Heart left ventricle (tissue), 16 donors: ENCODE data around the gene ITGAX. TPM values are rescaled to one million over a fixed set of nuclear protein-coding genes. Genes with fewer than 3 reads are reported as not detected.

ENCODE experiments used
- ATAC-seq, 4 donors: fragments of 200-7000 bp; cut with Tn5 transposase; one replicate each; pipeline ENCODE4 v1.9.1; 2020 to 2022; ENCODE audit warnings: moderate library complexity in 4 of 4, mild to moderate bottlenecking in 3 of 4, moderate number of reproducible peaks in 1 of 4
- DNase-seq, 5 donors: peaks; one replicate each; pipeline ENCODE4 v3.0.0-alpha.2; 2020
- H3K27ac ChIP-seq, 12 donors: fragments of 200-600 bp; sonication (generic) in 4 of 12; one replicate each; pipeline versions ENCODE4 v1.5.0 to v1.8.0; 2016 to 2022; ENCODE audit warnings: mild to moderate bottlenecking in 2 of 12
- H3K27me3 ChIP-seq, 9 donors: fragments of 200-600 bp; sonication (generic) in 2 of 9; one replicate each; pipeline versions ENCODE4 v1.5.1 to v1.8.0; 2016 to 2022; ENCODE audit warnings: mild to moderate bottlenecking in 3 of 9
- H3K36me3 ChIP-seq, 9 donors: fragments of 200-600 bp; sonication (generic) in 2 of 9; one replicate each; pipeline versions ENCODE4 v1.5.0 to v1.8.0; 2018 to 2022; ENCODE audit warnings: mild to moderate bottlenecking in 2 of 9
- H3K4me1 ChIP-seq, 12 donors: fragments of 200-600 bp; sonication (generic) in 4 of 12; one replicate each; pipeline versions ENCODE4 v1.5.0 to v1.8.0; 2016 to 2022; ENCODE audit warnings: mild to moderate bottlenecking in 3 of 12
- H3K4me3 ChIP-seq, 12 donors: fragments of 200-600 bp; sonication (generic) in 4 of 12; one replicate each; pipeline versions ENCODE4 v1.5.0 to v1.8.0; 2017 to 2022; ENCODE audit warnings: mild to moderate bottlenecking in 9 of 12, moderate library complexity in 4 of 12
- H3K9me3 ChIP-seq, 12 donors: fragments of 200-600 bp; sonication (generic) in 4 of 12; one replicate each; pipeline versions ENCODE4 v1.5.0 to v1.8.0; 2016 to 2022; ENCODE audit warnings: mild to moderate bottlenecking in 1 of 12
- POLR2A ChIP-seq, 2 donors: fragments of 450-650 bp; IDR thresholded peaks; one replicate each; pipeline ENCODE4 v1.6.1; 2017; ENCODE audit warnings: antibody characterized with exemption in 2 of 2, mild to moderate bottlenecking in 2 of 2, moderate library complexity in 2 of 2
- WGBS, 4 donors: extraction: QIAGEN DNeasy Blood & Tissue Kit in 2 of 4; methylation state at CpG; one replicate each; pipeline versions ENCODE4 v1.1.5 to v1.1.7; 2013 to 2018; 5-methylcytosine and 5-hydroxymethylcytosine counted together
- intact Hi-C, 10 donors: fragments of 100-400 bp; cut with DNase I; formaldehyde crosslinking; loops; one replicate each; pipeline versions ENCODE4 v1.11.1 to v1.14.2; 2022
- polyA plus RNA-seq, 2 donors: library from polyadenylated mRNA; stranded (reverse); fragments of 200-250 nt; gene quantifications; one replicate each; pipeline ENCODE4 v1.2.3, GENCODE V29; 2013
- total RNA-seq, 9 donors: library from RNA; depleted of rRNA in 2 of 9; stranded (reverse); fragments of >200 nt in 2 of 9; fragmentation: NEBNext Ultra II Directional in 3 of 9; extraction: Animal tissue kit (Norgen Biotek cat#: 25700) in 3 of 9; gene quantifications; one replicate each; pipeline versions ENCODE4 v1.1.0 to v1.2.4, GENCODE V29; 2016 to 2023
- TF ChIP-seq, protein P1 (sequence below), 12 donors: fragments of 200-600 bp; sonication (generic) in 4 of 12; IDR thresholded peaks; one replicate each; pipeline versions ENCODE4 v1.5.0 to v1.8.0; 2018 to 2022; ENCODE audit warnings: antibody characterized with exemption in 12 of 12, mild to moderate bottlenecking in 5 of 12
- donor health status: ischemic (EF 13 %, LVEDD 7.1; RV severe dilation, severe dysfunction).
- donor health status: healthy with polysubstance abuse.
- donor health status: DM: no; HTN: yes; CAD: no.
- donor health status: DM: no; HTN: no; CAD: no.
- donor health status: ischemic (EF 25% LVEDD 6.9; RV normal size, moderate dysfunction).
- donor health status: ischemic (EF 25% LVEDD 5.7; RV mildly dilated, moderate dysfunction).
- donor health status: healthy.
- donor health status: DM: yes; HTN: yes; CAD: no.
- donor health status: ischemic (EF 35%, LVEDD 5.7; RV mildly dilated, moderate dysfunction).
- donor health status: nonischemic (EF 11% LVEDD 7.7; RV severe dilation, severe dysfunction).
- donor health status: DM: yes; HTN: yes; CAD: no.
- donor health status: PGD.
- donor health status: ischemic (EF 29% LVEDD 5.4; RV normal size, mild dysfunction).
- donor health status: nonischemic (EF 23%, LVEDD 6.1; RV moderate dilation, normal function).

ITGAX gene
- total and polyA plus RNA-seq, 11 donors: 0.73 to 52.7 (median 2.0) TPM

DNA sequence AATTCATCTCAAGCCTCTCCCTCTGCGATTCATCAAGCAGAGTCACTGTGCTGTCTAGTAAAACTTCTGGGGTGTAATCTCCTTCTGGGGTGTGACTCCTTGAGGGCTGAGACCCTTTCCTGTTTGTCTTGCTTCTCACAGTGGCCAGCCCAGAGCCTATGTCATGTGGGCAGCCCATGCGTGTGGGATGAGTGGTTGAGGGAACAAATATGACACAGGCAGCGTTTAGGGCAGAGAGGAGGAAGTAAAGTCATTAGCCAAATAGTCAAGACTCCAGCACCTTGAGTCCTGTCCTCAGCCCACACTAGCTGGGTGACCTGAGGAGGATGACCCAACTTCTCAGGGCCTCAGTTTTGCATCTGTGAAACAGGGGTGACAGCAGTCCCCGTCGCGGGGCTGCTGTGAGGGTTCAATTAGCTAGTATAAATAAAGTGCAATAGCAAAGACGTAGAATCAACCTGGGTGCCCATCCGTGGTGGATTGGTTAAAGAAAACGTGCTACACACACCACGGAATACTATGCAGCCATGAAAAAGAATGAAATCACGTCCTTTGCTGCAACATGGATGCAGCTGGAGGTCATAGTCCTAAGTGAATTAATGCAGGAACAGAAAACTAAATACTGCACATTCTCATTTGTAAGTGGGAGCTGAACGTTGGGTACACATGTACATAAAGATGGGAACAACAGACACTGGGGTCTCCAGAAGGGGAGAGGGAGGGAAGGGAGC, 4.5 kb upstream of the ITGAX start:
- WGBS, 4 donors: 77 to 83% (median 80%) methylated on average over 12 of the region's 12 CpGs
- intact Hi-C loops: no loop called here
- DNase-seq: peak in 1 of 5 donors; percentile 23

DNA sequence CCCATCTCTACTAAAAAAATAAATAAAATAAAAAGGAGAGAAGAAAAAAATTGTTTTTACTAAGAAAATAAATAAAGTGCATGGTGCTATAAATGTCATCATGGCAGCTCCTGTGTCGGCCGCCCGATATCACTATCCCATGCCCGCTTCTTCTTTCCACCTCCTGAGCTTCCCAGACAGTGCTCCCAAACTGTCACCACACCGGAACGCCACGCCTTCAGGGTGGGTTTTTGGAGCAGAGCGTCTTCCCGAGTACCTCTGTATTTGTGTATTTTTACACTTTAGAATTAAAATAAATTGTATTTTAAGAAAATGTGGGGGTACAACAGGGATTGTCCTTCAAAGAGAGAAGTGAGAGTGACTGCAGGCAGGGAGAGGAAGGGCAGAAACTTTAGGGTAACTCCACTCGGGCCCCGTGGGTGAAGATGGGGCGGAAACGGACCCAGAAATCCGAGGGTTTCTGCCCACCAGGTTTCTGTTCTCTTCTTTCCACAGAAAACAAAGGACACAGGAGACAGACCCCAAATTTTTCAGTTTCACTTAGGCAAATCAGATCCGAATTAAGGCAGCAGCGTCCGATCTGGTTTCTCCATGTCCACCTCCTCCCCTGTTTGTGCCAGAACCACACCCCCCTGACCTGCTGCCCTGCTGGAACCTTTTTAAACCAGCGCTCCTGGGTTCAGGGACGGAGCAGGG, 3.6 kb upstream of the ITGAX start:
- peak overlapping the region in 1 of 12 donors; percentile 34 for H3K4me3 ChIP-seq
- no peak for TF ChIP-seq POLR2A (IDR thresholded peaks at IDR 0.05)
- peak overlapping the region in 3 of 12 donors; percentile 52 to 94 (median 72) for H3K27ac ChIP-seq
- intact Hi-C loops: no loop called here
- H3K36me3 ChIP-seq: no peaks in the 10 kb centered on the region
- DNase-seq (peak in 1 of 5 donors; percentile 2), ATAC-seq (no peak)
- no peaks in the 10 kb centered on the region for H3K9me3 ChIP-seq
- H3K4me1 ChIP-seq: peaks cover 0 to 59% (median 0%) of the 10 kb centered on the region in 12 donors
- 72 to 79% (median 76%) methylated on average over 19 of the region's 19 CpGs for WGBS, 4 donors
- no peaks in the 10 kb centered on the region for H3K27me3 ChIP-seq

More for the DNA sequence above, 4.5 kb upstream of the ITGAX start:
- Histone ChIP-seq H3K9me3 (no peaks in the 10 kb centered on the region), H3K4me1 (peaks cover 0 to 54% (median 0%) of the 10 kb centered on the region in 12 donors), H3K27ac (peak overlapping the region in 1 of 12 donors; percentile 94), H3K27me3 (no peaks in the 10 kb centered on the region), H3K36me3 (no peaks in the 10 kb centered on the region), H3K4me3 (no peak overlapping the region)
- TF ChIP-seq POLR2A (IDR thresholded peaks at IDR 0.05): no peak
- TF ChIP-seq, protein P1, sequence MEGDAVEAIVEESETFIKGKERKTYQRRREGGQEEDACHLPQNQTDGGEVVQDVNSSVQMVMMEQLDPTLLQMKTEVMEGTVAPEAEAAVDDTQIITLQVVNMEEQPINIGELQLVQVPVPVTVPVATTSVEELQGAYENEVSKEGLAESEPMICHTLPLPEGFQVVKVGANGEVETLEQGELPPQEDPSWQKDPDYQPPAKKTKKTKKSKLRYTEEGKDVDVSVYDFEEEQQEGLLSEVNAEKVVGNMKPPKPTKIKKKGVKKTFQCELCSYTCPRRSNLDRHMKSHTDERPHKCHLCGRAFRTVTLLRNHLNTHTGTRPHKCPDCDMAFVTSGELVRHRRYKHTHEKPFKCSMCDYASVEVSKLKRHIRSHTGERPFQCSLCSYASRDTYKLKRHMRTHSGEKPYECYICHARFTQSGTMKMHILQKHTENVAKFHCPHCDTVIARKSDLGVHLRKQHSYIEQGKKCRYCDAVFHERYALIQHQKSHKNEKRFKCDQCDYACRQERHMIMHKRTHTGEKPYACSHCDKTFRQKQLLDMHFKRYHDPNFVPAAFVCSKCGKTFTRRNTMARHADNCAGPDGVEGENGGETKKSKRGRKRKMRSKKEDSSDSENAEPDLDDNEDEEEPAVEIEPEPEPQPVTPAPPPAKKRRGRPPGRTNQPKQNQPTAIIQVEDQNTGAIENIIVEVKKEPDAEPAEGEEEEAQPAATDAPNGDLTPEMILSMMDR (IDR thresholded peaks at IDR 0.05): no peak
- peak in 3 of 4 donors; percentile 24 to 58 (median 46) for ATAC-seq

- no peaks in the 10 kb centered on the region for H3K9me3 ChIP-seq
- no peak for TF ChIP-seq POLR2A (IDR thresholded peaks at IDR 0.05)
- TF ChIP-seq, protein P1 (IDR thresholded peaks at IDR 0.05): no peak
- 39 to 55% (median 44%) methylated on average over 5 to 6 of the region's 6 CpGs for WGBS, 4 donors
- ATAC-seq (peak; percentile 22 to 58 (median 42)), DNase-seq (peak in 1 of 5 donors; percentile 33)
- H3K27ac ChIP-seq: peak overlapping the region in 5 of 12 donors; percentile 32 to 94 (median 52)
- no peaks in the 10 kb centered on the region for H3K27me3 ChIP-seq
- peaks cover 0 to 63% (median 0%) of the 10 kb centered on the region in 12 donors for H3K4me1 ChIP-seq
- intact Hi-C loops: no loop called here
- no peaks in the 10 kb centered on the region for H3K36me3 ChIP-seq
- peak overlapping the region in 1 of 12 donors; percentile 34 for H3K4me3 ChIP-seq
These were observed 3.0 kb upstream of the ITGAX start for GRCh38 chr16:31351942-31352325.

GRCh38 chr16:31352376-31353115, 2.4 kb upstream of the ITGAX start:
- H3K9me3 ChIP-seq: no peaks in the 10 kb centered on the region
- intact Hi-C loops: no loop called here
- no peak for TF ChIP-seq POLR2A (IDR thresholded peaks at IDR 0.05)
- TF ChIP-seq, protein P1 (IDR thresholded peaks at IDR 0.05): no peak
- peak overlapping the region in 5 of 12 donors; percentile 32 to 94 (median 42) for H3K27ac ChIP-seq
- peaks cover 0 to 69% (median 4%) of the 10 kb centered on the region in 12 donors for H3K4me1 ChIP-seq
- H3K36me3 ChIP-seq: no peaks in the 10 kb centered on the region
- DNase-seq (peak in 1 of 5 donors; percentile 34), ATAC-seq (peak in 3 of 4 donors; percentile 51 to 65 (median 58))
- H3K4me3 ChIP-seq: no peak overlapping the region
- 83 to 90% (median 86%) methylated on average over 22 of the region's 22 CpGs for WGBS, 4 donors
- no peaks in the 10 kb centered on the region for H3K27me3 ChIP-seq
